IMR-90 (cell line): ENCODE data around the gene DCN. TPM values are rescaled to one million over a fixed set of nuclear protein-coding genes. Genes with fewer than 3 reads are reported as not detected.

Experiments used
- ATAC-seq: fragments of 200-7000 bp; cut with Tn5 transposase; 2 replicates; pipeline ENCODE4 v1.9.1; 2020; ENCODE audit warnings: low read depth, mild to moderate bottlenecking, moderate library complexity
- BruUV-seq: library from RNA; stranded (reverse); fragments of 400-500 nt; replicated peaks from 2 replicates; lab custom pipeline; 2021; lab: Mats Ljungman, UMichigan
- CTCF ChIA-PET: fragments of 300-600 bp; formaldehyde crosslinking; extraction: SDS; loops from one replicate; lab custom pipeline; 2021; ENCODE audit warnings: antibody characterized with exemption; lab: Yijun Ruan, JAX
- POLR2A ChIA-PET: fragments of 300-600 bp; sonication (Branson Sonifier 250); formaldehyde crosslinking; loops from one replicate; lab custom pipeline; 2022; ENCODE audit warnings: antibody characterized with exemption; ENCODE audit not compliant: unreplicated experiment; lab: Charles Lee
- DNase-seq: peaks from one replicate; pipeline ENCODE4 v3.0.0; 2013
- H2AFZ ChIP-seq: replicated peaks from 2 replicates; pipeline ENCODE3; 2013; ENCODE audit warnings: low read length, mild to moderate bottlenecking; ENCODE audit not compliant: poor library complexity
- H2AK5ac ChIP-seq: 2 replicates; pipeline ENCODE4 v1.6.1; 2013; ENCODE audit warnings: low read depth, low read length, inconsistent platforms
- H2AK9ac ChIP-seq: replicated peaks from 2 replicates; pipeline ENCODE3; 2013; ENCODE audit warnings: mild to moderate bottlenecking, low read depth, low read length, moderate library complexity; ENCODE audit not compliant: poor library complexity
- H2BK120ac ChIP-seq: 2 replicates; pipeline ENCODE4 v1.6.1; 2013; ENCODE audit warnings: low read depth, low read length, inconsistent platforms
- H2BK15ac ChIP-seq: 3 replicates; pipeline ENCODE4 v1.6.1; 2013; ENCODE audit warnings: low read depth, low read length, inconsistent platforms
- H2BK20ac ChIP-seq: 2 replicates; pipeline ENCODE4 v1.6.1; 2013; ENCODE audit warnings: low read depth, mild to moderate bottlenecking, inconsistent platforms, low read length, moderate library complexity
- H2BK5ac ChIP-seq: 2 replicates; pipeline ENCODE4 v1.6.1; 2013; ENCODE audit warnings: mild to moderate bottlenecking, low read depth, low read length, inconsistent platforms; ENCODE audit not compliant: poor library complexity, severe bottlenecking
- H3K14ac ChIP-seq: replicated peaks from 2 replicates; pipeline ENCODE4 v1.6.1; 2013; ENCODE audit warnings: low read depth, low read length, inconsistent platforms
- H3K18ac ChIP-seq: 2 replicates; pipeline ENCODE4 v1.6.1; 2013; ENCODE audit warnings: low read depth, low read length, control low read depth
- H3K23ac ChIP-seq: 2 replicates; pipeline ENCODE4 v1.6.1; 2013; ENCODE audit warnings: low read depth, low read length, inconsistent platforms
- H3K27ac ChIP-seq: 2 replicates; pipeline ENCODE4 v1.5.1; 2013; ENCODE audit warnings: mild to moderate bottlenecking, control low read depth, low read length; ENCODE audit not compliant: insufficient read depth
- H3K27me3 ChIP-seq: 2 replicates; pipeline ENCODE4 v1.6.1; 2013; ENCODE audit warnings: low read length; ENCODE audit not compliant: control insufficient read depth, insufficient read depth
- H3K36me3 ChIP-seq: 2 replicates; pipeline ENCODE4 v1.6.1; 2013; ENCODE audit warnings: low read length, mixed read lengths; ENCODE audit not compliant: control insufficient read depth, insufficient read depth
- H3K4ac ChIP-seq: 2 replicates; pipeline ENCODE4 v1.6.1; 2013; ENCODE audit warnings: low read depth, low read length, inconsistent platforms
- H3K4me1 ChIP-seq: 2 replicates; pipeline ENCODE4 v1.6.1; 2013; ENCODE audit warnings: low read length, mixed read lengths; ENCODE audit not compliant: control insufficient read depth, insufficient read depth
- H3K4me2 ChIP-seq: 2 replicates; pipeline ENCODE4 v1.6.1; 2013; ENCODE audit warnings: low read depth, mild to moderate bottlenecking, control low read depth, low read length, moderate library complexity
- H3K4me3 ChIP-seq: 2 replicates; pipeline ENCODE4 v1.5.1; 2013; ENCODE audit warnings: low read depth, mild to moderate bottlenecking, control low read depth, low read length, moderate library complexity; ENCODE audit not compliant: insufficient read depth
- H3K56ac ChIP-seq: 2 replicates; pipeline ENCODE4 v1.6.1; 2013; ENCODE audit warnings: low read length, inconsistent platforms; ENCODE audit not compliant: insufficient read depth; ENCODE audit errors: extremely low read depth
- H3K79me1 ChIP-seq, 2 experiments: 2 replicates each; pipeline ENCODE4 v1.6.1; 2013; ENCODE audit warnings: low read length in 2 of 2, inconsistent platforms in 1 of 2, low read depth in 1 of 2
- H3K9ac ChIP-seq: 2 replicates; pipeline ENCODE4 v1.6.1; 2013; ENCODE audit warnings: low read depth, low read length, control low read depth
- H3K9me1 ChIP-seq: 2 replicates; pipeline ENCODE4 v1.6.1; 2013; ENCODE audit warnings: low read length, inconsistent platforms; ENCODE audit not compliant: insufficient read depth
- H3K9me3 ChIP-seq: 2 replicates; pipeline ENCODE4 v1.6.1; 2013; ENCODE audit warnings: low read length; ENCODE audit not compliant: control insufficient read depth, insufficient read depth
- H4K20me1 ChIP-seq: 2 replicates; pipeline ENCODE4 v1.6.1; 2013; ENCODE audit warnings: low read length, inconsistent platforms; ENCODE audit not compliant: insufficient read depth
- H4K5ac ChIP-seq: 2 replicates; pipeline ENCODE4 v1.6.1; 2013; ENCODE audit warnings: mild to moderate bottlenecking, low read depth, low read length, control low read depth
- H4K8ac ChIP-seq, 2 experiments: 2 replicates each; pipeline ENCODE4 v1.6.1; 2013; ENCODE audit warnings: low read depth in 2 of 2, low read length in 2 of 2, control low read depth in 1 of 2, inconsistent platforms in 1 of 2
- H4K91ac ChIP-seq: 2 replicates; pipeline ENCODE4 v1.6.1; 2013; ENCODE audit warnings: low read depth, low read length, inconsistent platforms; ENCODE audit not compliant: insufficient read depth
- CHD1 ChIP-seq: IDR thresholded peaks from 2 replicates; pipeline ENCODE4 v1.6.1; 2012; ENCODE audit warnings: low read depth, low read length, improper control_type of control experiment
- FOS ChIP-seq: fragments of 150-350 bp; IDR thresholded peaks from 2 replicates; pipeline ENCODE4 v1.6.1; 2016; ENCODE audit warnings: low read depth, low read length
- MAFK ChIP-seq: IDR thresholded peaks from 2 replicates; pipeline ENCODE4 v1.6.1; 2012; ENCODE audit warnings: low read depth, low read length, improper control_type of control experiment
- MAZ ChIP-seq: IDR thresholded peaks from 2 replicates; pipeline ENCODE4 v1.6.1; 2012; ENCODE audit warnings: low read depth, mild to moderate bottlenecking, low read length, improper control_type of control experiment, moderate library complexity, borderline replicate concordance
- MXI1 ChIP-seq: IDR thresholded peaks from 2 replicates; pipeline ENCODE4 v1.6.1; 2012; ENCODE audit warnings: low read depth, mild to moderate bottlenecking, low read length, moderate library complexity, borderline replicate concordance
- POLR2A ChIP-seq: IDR thresholded peaks from 2 replicates; pipeline ENCODE4 v1.6.1; 2012; ENCODE audit warnings: mild to moderate bottlenecking, low read depth, low read length
- RAD21 ChIP-seq: IDR thresholded peaks from 2 replicates; pipeline ENCODE4 v1.6.1; 2012; ENCODE audit warnings: low read length, improper control_type of control experiment
- RCOR1 ChIP-seq: IDR thresholded peaks from 2 replicates; pipeline ENCODE4 v1.6.1; 2012; ENCODE audit warnings: mild to moderate bottlenecking, low read length, improper control_type of control experiment; ENCODE audit not compliant: insufficient replicate concordance
- RFX5 ChIP-seq: IDR thresholded peaks from 2 replicates; pipeline ENCODE4 v1.8.0; 2012; ENCODE audit warnings: low read depth, mild to moderate bottlenecking, low read length, moderate library complexity
- dilution Hi-C: fragments of 300-500 bp; cut with HindIII; formaldehyde crosslinking; loops from one replicate; pipeline ENCODE4 v1.14.3; 2018; ENCODE audit warnings: low sequenced_read_pairs; ENCODE audit not compliant: unreplicated experiment
- in situ Hi-C: fragments of 300-500 bp; cut with MboI; formaldehyde crosslinking; loops from 3 replicates; pipeline ENCODE4 v1.14.3; 2019; ENCODE audit warnings: low sequenced_read_pairs, inconsistent platforms, mixed read lengths
- intact Hi-C: fragments of 100-400 bp; cut with micrococcal nuclease; formaldehyde crosslinking; loops from 2 replicates; pipeline ENCODE4 v1.10.0; 2022
- polyA plus RNA-seq, 3 experiments: library from polyadenylated mRNA; depleted of rRNA; stranded (reverse); fragments of >200 nt; gene quantifications; 2 replicates each; pipeline ENCODE4 v1.2.3, GENCODE V29; 2012; ENCODE audit warnings: low replicate concordance in 1 of 3
- total RNA-seq: library from RNA; depleted of rRNA; stranded (reverse); fragments of >200 nt; gene quantifications from 2 replicates; pipeline ENCODE4 v1.2.3, GENCODE V29; 2012
- TF ChIP-seq, protein P1 (sequence below): fragments of 150-350 bp; IDR thresholded peaks from 2 replicates; pipeline ENCODE4 v1.6.1; 2017; ENCODE audit warnings: mild to moderate bottlenecking, antibody characterized with exemption, low read length, low read depth
- TF ChIP-seq, protein P2 (sequence below): fragments of 150-350 bp; IDR thresholded peaks from 2 replicates; pipeline ENCODE4 v1.6.1; 2016; ENCODE audit warnings: low read depth, mild to moderate bottlenecking, low read length, moderate library complexity, borderline replicate concordance

Gene DCN
- total and polyA plus RNA-seq, 2 of the 4 experiments (the other 2 are of a cell fraction): 241 to 965 TPM

DNA sequence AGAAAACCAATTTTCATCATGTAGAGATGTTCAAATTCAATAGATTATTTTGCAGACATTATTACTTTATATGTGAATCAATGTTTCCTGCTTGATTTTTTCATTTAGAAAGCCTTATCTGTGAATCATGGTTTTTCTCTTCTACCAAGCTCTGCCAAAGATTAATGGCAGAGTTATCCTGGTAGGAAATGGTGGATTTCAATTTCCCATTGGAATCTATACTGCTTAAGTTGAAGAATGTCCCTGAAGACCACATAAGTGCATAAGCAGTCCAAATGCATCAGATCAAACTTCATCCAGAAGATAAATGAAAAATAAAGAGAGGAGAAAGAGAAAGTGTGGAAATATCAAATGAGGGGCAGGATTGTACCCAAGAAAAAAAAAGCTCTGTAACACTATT lies 76.3 kb downstream of the DCN start:
- Histone ChIP-seq H3K9me3 (no peaks in the 10 kb centered on the region), H2AK9ac (no peak overlapping the region), H3K4me3 (no peak overlapping the region), H3K9me1 (no peaks in the 10 kb centered on the region; the same call in 1 of the 2 replicates), H3K79me1 (peaks cover 0 to 14% of the 10 kb centered on the region in 2 experiments; a peak in 3 of 4 replicates), H2BK15ac (no peak overlapping the region), H2BK5ac (no peak overlapping the region), H2AK5ac (no peak overlapping the region), H4K5ac (no peak overlapping the region), H3K36me3 (peaks cover 9% of the 10 kb centered on the region), H3K9ac (no peak overlapping the region), H3K4ac (no peak overlapping the region), H2BK120ac (no peak overlapping the region), H3K18ac (no peak overlapping the region), H2AFZ (no peak overlapping the region), H3K23ac (no peak overlapping the region), H4K91ac (no peak overlapping the region), H3K27ac (no peak overlapping the region), H2BK20ac (no peak overlapping the region), H3K56ac (no peak overlapping the region), H3K27me3 (no peaks in the 10 kb centered on the region), H4K20me1 (no peaks in the 10 kb centered on the region), H4K8ac (no peak overlapping the region), H3K14ac (no peak overlapping the region), H3K4me1 (peaks cover 2% of the 10 kb centered on the region; the same call in 1 of the 2 replicates), H3K4me2 (no peak overlapping the region)
- in situ Hi-C loops (no loop called here), intact Hi-C loops (loop anchor here (5.0 kb wide), 1 partner anchor 109 kb away; no protein-coding TSS in a partner anchor), dilution Hi-C loops (no loop called here)
- TF ChIP-seq MAFK (no peak), CHD1 (no peak), RCOR1 (no peak), FOS (no peak), MAZ (no peak), MXI1 (no peak), POLR2A (no peak), RAD21 (no peak), RFX5 (no peak)
- TF ChIP-seq, protein P1, sequence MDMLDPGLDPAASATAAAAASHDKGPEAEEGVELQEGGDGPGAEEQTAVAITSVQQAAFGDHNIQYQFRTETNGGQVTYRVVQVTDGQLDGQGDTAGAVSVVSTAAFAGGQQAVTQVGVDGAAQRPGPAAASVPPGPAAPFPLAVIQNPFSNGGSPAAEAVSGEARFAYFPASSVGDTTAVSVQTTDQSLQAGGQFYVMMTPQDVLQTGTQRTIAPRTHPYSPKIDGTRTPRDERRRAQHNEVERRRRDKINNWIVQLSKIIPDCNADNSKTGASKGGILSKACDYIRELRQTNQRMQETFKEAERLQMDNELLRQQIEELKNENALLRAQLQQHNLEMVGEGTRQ: no peak
- TF ChIP-seq, protein P2, sequence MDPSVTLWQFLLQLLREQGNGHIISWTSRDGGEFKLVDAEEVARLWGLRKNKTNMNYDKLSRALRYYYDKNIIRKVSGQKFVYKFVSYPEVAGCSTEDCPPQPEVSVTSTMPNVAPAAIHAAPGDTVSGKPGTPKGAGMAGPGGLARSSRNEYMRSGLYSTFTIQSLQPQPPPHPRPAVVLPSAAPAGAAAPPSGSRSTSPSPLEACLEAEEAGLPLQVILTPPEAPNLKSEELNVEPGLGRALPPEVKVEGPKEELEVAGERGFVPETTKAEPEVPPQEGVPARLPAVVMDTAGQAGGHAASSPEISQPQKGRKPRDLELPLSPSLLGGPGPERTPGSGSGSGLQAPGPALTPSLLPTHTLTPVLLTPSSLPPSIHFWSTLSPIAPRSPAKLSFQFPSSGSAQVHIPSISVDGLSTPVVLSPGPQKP: no peak
- ChIA-PET POLR2A (no interaction called here), CTCF (interaction anchor here (0.5 to 0.7 kb wide), 3 partner anchors 50 to 574 kb away, joined by 3 to 11 read pairs (median 4); no protein-coding TSS in a partner anchor)
- ATAC-seq: no peak
- BruUV-seq: no TSS peak
- DNase-seq: no peak
